Measurements from ENCODE around the gene DVL1.

DVL1 gene

DNA sequence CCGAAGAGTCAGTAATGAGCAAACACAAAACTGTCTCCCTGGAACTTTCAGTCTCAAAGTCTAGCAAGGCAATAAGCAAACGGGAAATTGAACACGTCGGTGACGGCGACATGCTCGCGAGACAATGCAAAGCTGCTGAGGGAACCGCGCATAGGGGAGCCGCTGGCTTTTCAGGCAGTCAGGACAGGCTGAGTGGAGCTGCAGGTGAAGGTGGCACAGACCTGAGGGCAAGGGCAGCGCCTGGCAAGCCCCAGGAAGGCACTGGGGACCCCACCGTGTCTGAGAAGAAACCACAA, 29.6 kb downstream of the DVL1 start:
- Histone ChIP-seq H3K4me2 (ENCODE audit: low read length, poor library complexity, severe bottlenecking) (no peak overlapping the region), H3K4ac (ENCODE audit: low read depth in 1 of 2, low read length in 2 of 2) (no peak overlapping the region), H4K91ac (ENCODE audit: low read length) (no peak overlapping the region), H3K9me3 (ENCODE audit: control insufficient read depth, low read length) (no peaks in the 10 kb centered on the region), H3K27ac (ENCODE audit: low read length, poor library complexity, severe bottlenecking) (no peak overlapping the region), H2BK5ac (ENCODE audit: low read depth, low read length, poor library complexity, severe bottlenecking) (no peak overlapping the region), H3K4me1 (ENCODE audit: control insufficient read depth, insufficient read depth, low read depth, low read length) (peaks cover 53% of the 10 kb centered on the region), H4K8ac (ENCODE audit: low read length) (no peak overlapping the region), H2BK120ac (ENCODE audit: low read depth, low read length) (no peak overlapping the region), H2BK15ac (ENCODE audit: low read depth, poor library complexity, severe bottlenecking) (no peak overlapping the region), H3K23ac (ENCODE audit: low read length in 2 of 2) (no peak overlapping the region), H3K36me3 (ENCODE audit: control insufficient read depth in 1 of 2, insufficient read depth in 2 of 2, low read depth in 1 of 2, low read length in 2 of 2) (peaks cover 37 to 66% of the 10 kb centered on the region in 2 experiments), H3K14ac (ENCODE audit: low read length in 2 of 2) (no peak overlapping the region), H3K4me3 (ENCODE audit: insufficient read depth in 1 of 2, low read depth in 1 of 2, low read length in 2 of 2) (no peak overlapping the region), H3K27me3 (ENCODE audit: control insufficient read depth in 1 of 2, insufficient read depth in 1 of 2, low read length in 2 of 2) (no peaks in the 10 kb centered on the region), H2AFZ (ENCODE audit: low read depth, low read length) (no peak overlapping the region), H3K79me1 (replicated peaks; ENCODE audit: low read length, poor library complexity, severe bottlenecking) (peaks cover 20% of the 10 kb centered on the region), H3K18ac (ENCODE audit: low read depth in 1 of 2, low read length in 2 of 2) (no peak overlapping the region), H2BK12ac (ENCODE audit: low read length in 2 of 2) (no peak overlapping the region), H2AK5ac (ENCODE audit: low read length, severe bottlenecking) (no peak overlapping the region), H3K9ac (ENCODE audit: low read length) (no peak overlapping the region)
- whole genome bisulfite sequencing, result 95% methylated on average over 13 of the region's 13 CpGs
- no peak for DNase-seq

DNA sequence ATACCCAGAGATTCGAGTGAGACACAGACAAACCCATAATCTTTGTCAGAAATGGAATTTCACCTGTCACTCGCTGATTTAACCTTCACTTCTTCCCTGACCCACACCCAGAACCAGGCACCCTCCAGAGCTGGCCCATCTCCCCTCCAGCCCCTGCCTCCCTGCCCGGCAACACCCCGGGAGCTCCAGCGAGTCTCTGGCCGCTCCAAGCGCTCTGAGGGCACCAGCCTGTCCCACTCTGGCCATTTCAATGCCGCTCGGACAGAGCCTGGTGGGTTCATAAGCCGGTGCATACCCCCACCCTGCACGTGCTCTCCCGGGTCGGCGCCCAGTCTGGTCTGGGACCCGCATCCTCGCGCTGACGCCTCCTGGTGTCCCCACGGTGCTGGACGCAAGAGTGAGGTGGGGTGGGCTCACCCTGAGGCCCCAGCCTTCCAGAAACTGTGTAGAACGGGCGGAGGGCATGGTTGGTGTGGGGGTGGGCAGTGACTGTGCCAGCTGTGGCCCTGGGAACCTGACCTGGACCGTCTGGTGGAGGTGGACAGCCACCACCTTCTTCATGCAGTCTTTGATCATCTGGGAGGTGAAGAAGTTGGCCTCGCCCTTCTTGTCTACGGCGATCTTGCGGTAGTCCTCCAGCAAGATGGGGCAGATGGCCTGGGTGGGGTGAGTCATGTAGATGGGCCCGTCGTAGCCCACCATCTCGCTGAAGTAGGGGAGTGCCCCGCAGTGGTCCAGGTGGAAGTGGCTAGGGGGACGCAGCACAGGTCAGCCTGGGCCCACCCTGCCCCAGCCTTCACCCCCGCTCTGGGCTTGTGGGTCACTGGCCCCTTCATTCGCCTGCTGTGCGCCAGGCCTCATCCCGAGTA, 30.2 kb downstream of the DVL1 start:
- peaks cover 53% of the 10 kb centered on the region for H3K4me1 ChIP-seq (ENCODE audit: control insufficient read depth, insufficient read depth, low read depth, low read length)
- H3K4ac ChIP-seq (ENCODE audit: low read depth in 1 of 2, low read length in 2 of 2), result no peak overlapping the region
- no peak overlapping the region for H2BK12ac ChIP-seq (ENCODE audit: low read length in 2 of 2)
- H3K36me3 ChIP-seq (ENCODE audit: control insufficient read depth in 1 of 2, insufficient read depth in 2 of 2, low read depth in 1 of 2, low read length in 2 of 2), result peaks cover 43 to 72% of the 10 kb centered on the region in 2 experiments
- no peak overlapping the region for H2BK120ac ChIP-seq (ENCODE audit: low read depth, low read length)
- H3K18ac ChIP-seq (ENCODE audit: low read depth in 1 of 2, low read length in 2 of 2), result no peak overlapping the region
- H3K4me2 ChIP-seq (ENCODE audit: low read length, poor library complexity, severe bottlenecking), result no peak overlapping the region
- H3K27ac ChIP-seq (ENCODE audit: low read length, poor library complexity, severe bottlenecking), result peak overlapping the region; percentile 22
- 94% methylated on average over 36 of the region's 36 CpGs for WGBS
- no peak overlapping the region for H2BK15ac ChIP-seq (ENCODE audit: low read depth, poor library complexity, severe bottlenecking)
- peak overlapping the region; percentile 12 for H2AK5ac ChIP-seq (ENCODE audit: low read length, severe bottlenecking)
- no peak overlapping the region for H3K14ac ChIP-seq (ENCODE audit: low read length in 2 of 2)
- H3K4me3 ChIP-seq (ENCODE audit: insufficient read depth in 1 of 2, low read depth in 1 of 2, low read length in 2 of 2), result no peak overlapping the region
- H3K9ac ChIP-seq (ENCODE audit: low read length), result peak overlapping the region; percentile 83
- no peaks in the 10 kb centered on the region for H3K9me3 ChIP-seq (ENCODE audit: control insufficient read depth, low read length)
- no peak overlapping the region for H4K8ac ChIP-seq (ENCODE audit: low read length)
- DNase-seq, result no peak
- peak overlapping the region; percentile 22 for H4K91ac ChIP-seq (ENCODE audit: low read length)
- H2AFZ ChIP-seq (ENCODE audit: low read depth, low read length), result no peak overlapping the region
- H3K23ac ChIP-seq (ENCODE audit: low read length in 2 of 2), result no peak overlapping the region
- peaks cover 24% of the 10 kb centered on the region for H3K79me1 ChIP-seq (replicated peaks; ENCODE audit: low read length, poor library complexity, severe bottlenecking)
- H2BK5ac ChIP-seq (ENCODE audit: low read depth, low read length, poor library complexity, severe bottlenecking), result no peak overlapping the region
- H3K27me3 ChIP-seq (ENCODE audit: control insufficient read depth in 1 of 2, insufficient read depth in 1 of 2, low read length in 2 of 2), result no peaks in the 10 kb centered on the region

DNA sequence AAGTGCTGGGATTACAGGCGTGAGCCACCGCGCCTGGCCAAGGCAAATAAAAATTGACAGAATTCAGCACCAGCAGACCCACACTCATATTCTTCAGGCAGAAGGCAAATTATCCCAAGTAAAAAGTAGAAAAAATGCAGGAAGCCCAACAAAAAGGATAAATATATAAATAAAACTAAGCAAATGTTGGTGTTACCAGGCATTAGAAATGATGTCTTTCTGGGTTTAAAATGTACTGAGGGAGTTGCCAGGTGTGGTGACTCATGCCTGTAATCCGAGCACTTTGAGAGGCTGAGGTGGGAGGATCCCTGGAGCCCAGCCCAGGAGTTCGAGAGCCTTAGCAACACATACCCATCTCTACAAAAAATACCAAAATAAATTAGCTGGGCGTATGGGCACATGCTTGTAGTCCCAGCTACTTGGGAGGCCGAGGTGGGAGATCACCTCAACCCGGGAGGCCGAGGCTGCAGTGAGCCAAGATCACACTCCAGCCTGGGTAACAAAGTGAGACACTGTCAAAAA, 31.0 kb downstream of the DVL1 start:
- Histone ChIP-seq H3K36me3 (ENCODE audit: control insufficient read depth in 1 of 2, insufficient read depth in 2 of 2, low read depth in 1 of 2, low read length in 2 of 2) (peaks cover 51 to 80% of the 10 kb centered on the region in 2 experiments), H3K9me3 (ENCODE audit: control insufficient read depth, low read length) (no peaks in the 10 kb centered on the region), H3K4me3 (ENCODE audit: insufficient read depth in 1 of 2, low read depth in 1 of 2, low read length in 2 of 2) (no peak overlapping the region), H3K23ac (ENCODE audit: low read length in 2 of 2) (no peak overlapping the region), H3K27me3 (ENCODE audit: control insufficient read depth in 1 of 2, insufficient read depth in 1 of 2, low read length in 2 of 2) (no peaks in the 10 kb centered on the region), H2BK5ac (ENCODE audit: low read depth, low read length, poor library complexity, severe bottlenecking) (no peak overlapping the region), H2BK15ac (ENCODE audit: low read depth, poor library complexity, severe bottlenecking) (no peak overlapping the region), H4K8ac (ENCODE audit: low read length) (no peak overlapping the region), H3K79me1 (replicated peaks; ENCODE audit: low read length, poor library complexity, severe bottlenecking) (peaks cover 31% of the 10 kb centered on the region), H2BK120ac (ENCODE audit: low read depth, low read length) (no peak overlapping the region), H2AK5ac (ENCODE audit: low read length, severe bottlenecking) (no peak overlapping the region), H3K4ac (ENCODE audit: low read depth in 1 of 2, low read length in 2 of 2) (no peak overlapping the region), H4K91ac (ENCODE audit: low read length) (no peak overlapping the region), H2BK12ac (ENCODE audit: low read length in 2 of 2) (no peak overlapping the region), H3K18ac (ENCODE audit: low read depth in 1 of 2, low read length in 2 of 2) (no peak overlapping the region), H3K9ac (ENCODE audit: low read length) (peak overlapping the region; percentile 83), H2AFZ (ENCODE audit: low read depth, low read length) (no peak overlapping the region), H3K4me1 (ENCODE audit: control insufficient read depth, insufficient read depth, low read depth, low read length) (peaks cover 50% of the 10 kb centered on the region), H3K4me2 (ENCODE audit: low read length, poor library complexity, severe bottlenecking) (no peak overlapping the region), H3K14ac (ENCODE audit: low read length in 2 of 2) (no peak overlapping the region), H3K27ac (ENCODE audit: low read length, poor library complexity, severe bottlenecking) (no peak overlapping the region)
- DNase-seq, result peak; percentile 74
- 56% methylated on average over 7 of the region's 9 CpGs for WGBS

DNA sequence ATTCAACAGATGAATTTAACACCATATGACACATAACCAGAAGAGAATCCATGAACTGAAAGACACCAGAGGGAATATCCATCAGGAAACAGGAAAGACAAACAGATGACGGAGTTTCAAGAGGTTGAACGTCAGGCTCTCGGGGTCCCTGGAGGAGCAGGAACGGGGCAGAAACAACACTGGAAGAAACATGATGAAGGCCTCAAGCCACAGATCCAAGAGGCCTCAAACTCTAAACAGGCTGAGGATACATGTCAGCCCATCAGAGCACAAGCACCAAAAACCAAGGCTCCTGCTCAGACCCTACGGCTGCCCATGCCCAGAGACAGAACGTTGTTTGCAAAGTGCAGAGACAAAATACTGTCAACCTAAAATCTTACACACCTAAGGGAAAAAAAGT, 31.8 kb downstream of the DVL1 start:
- no peak for DNase-seq
- no peak overlapping the region for H3K27ac ChIP-seq (ENCODE audit: low read length, poor library complexity, severe bottlenecking)
- H3K9me3 ChIP-seq (ENCODE audit: control insufficient read depth, low read length), result no peaks in the 10 kb centered on the region
- no peak overlapping the region for H4K91ac ChIP-seq (ENCODE audit: low read length)
- H2AK5ac ChIP-seq (ENCODE audit: low read length, severe bottlenecking), result no peak overlapping the region
- H3K27me3 ChIP-seq (ENCODE audit: control insufficient read depth in 1 of 2, insufficient read depth in 1 of 2, low read length in 2 of 2), result no peaks in the 10 kb centered on the region
- H3K4me3 ChIP-seq (ENCODE audit: insufficient read depth in 1 of 2, low read depth in 1 of 2, low read length in 2 of 2), result no peak overlapping the region
- H2BK12ac ChIP-seq (ENCODE audit: low read length in 2 of 2), result no peak overlapping the region
- H2AFZ ChIP-seq (ENCODE audit: low read depth, low read length), result no peak overlapping the region
- H3K9ac ChIP-seq (ENCODE audit: low read length), result peak overlapping the region; percentile 83
- no peak overlapping the region for H2BK15ac ChIP-seq (ENCODE audit: low read depth, poor library complexity, severe bottlenecking)
- peaks cover 44% of the 10 kb centered on the region for H3K4me1 ChIP-seq (ENCODE audit: control insufficient read depth, insufficient read depth, low read depth, low read length)
- no peak overlapping the region for H3K23ac ChIP-seq (ENCODE audit: low read length in 2 of 2)
- WGBS, result 91% methylated on average over 6 of the region's 6 CpGs
- no peak overlapping the region for H3K4ac ChIP-seq (ENCODE audit: low read depth in 1 of 2, low read length in 2 of 2)
- H3K14ac ChIP-seq (ENCODE audit: low read length in 2 of 2), result no peak overlapping the region
- H3K4me2 ChIP-seq (ENCODE audit: low read length, poor library complexity, severe bottlenecking), result no peak overlapping the region
- no peak overlapping the region for H2BK5ac ChIP-seq (ENCODE audit: low read depth, low read length, poor library complexity, severe bottlenecking)
- H2BK120ac ChIP-seq (ENCODE audit: low read depth, low read length), result no peak overlapping the region
- H3K36me3 ChIP-seq (ENCODE audit: control insufficient read depth in 1 of 2, insufficient read depth in 2 of 2, low read depth in 1 of 2, low read length in 2 of 2), result peaks cover 58 to 81% of the 10 kb centered on the region in 2 experiments
- H3K79me1 ChIP-seq (replicated peaks; ENCODE audit: low read length, poor library complexity, severe bottlenecking), result peaks cover 38% of the 10 kb centered on the region
- H3K18ac ChIP-seq (ENCODE audit: low read depth in 1 of 2, low read length in 2 of 2), result no peak overlapping the region
- H4K8ac ChIP-seq (ENCODE audit: low read length), result no peak overlapping the region
